GM23248 (cell line): ENCODE data around the gene PDE3B.

Source experiments
- EZH2 ChIP-seq: fragments of 200-600 bp; sonication (generic); IDR thresholded peaks from 2 replicates; pipeline ENCODE4 v1.6.1; 2018; ENCODE audit warnings: antibody characterized with exemption, mild to moderate bottlenecking; ENCODE audit not compliant: insufficient read depth, poor library complexity, severe bottlenecking
- EZH2phosphoT487 ChIP-seq: fragments of 200-600 bp; sonication (generic); IDR thresholded peaks from 2 replicates; pipeline ENCODE4 v1.6.1; 2018; ENCODE audit warnings: antibody characterized with exemption, moderate library complexity, mild to moderate bottlenecking, low read depth; ENCODE audit not compliant: insufficient read depth

GRCh38 chr11:14748090-14748489 is 104.5 kb downstream of the PDE3B start:
- TF ChIP-seq EZH2phosphoT487 (no peak), EZH2 (no peak)
